Stimulated activated CD8-positive, alpha-beta memory T cell treated with anti-CD3 and anti-CD28 coated beads, Interleukin-4, amount 100 ng/mL, for 1 hour (primary cell): ENCODE measurements around the gene GRIN2C.

Experiments used
- DNase-seq, 2 donors: peaks; one replicate each; pipeline ENCODE4 v3.0.0-alpha.2; 2020; ENCODE audit warnings: low read depth in 2 of 2, low spot score in 1 of 2

GRIN2C gene

GRCh38 chr17:74848656-74849399, 10.9 kb downstream of the GRIN2C start:
- DNase-seq = no peak

GRCh38 chr17:74846621-74847020, 13.1 kb downstream of the GRIN2C start:
- DNase-seq = no peak

- no peak for DNase-seq
Observed at GRCh38 chr17:74843352-74843627, 16.4 kb downstream of the GRIN2C start.

GRCh38 chr17:74842599-74843351, 16.9 kb downstream of the GRIN2C start:
- DNase-seq = no peak

- no peak for DNase-seq
Observed at GRCh38 chr17:74842146-74842598, 17.5 kb downstream of the GRIN2C start.

GRCh38 chr17:74840989-74841666, 18.6 kb downstream of the GRIN2C start:
- DNase-seq = no peak

GRCh38 chr17:74839990-74840852, 19.5 kb downstream of the GRIN2C start:
- no peak for DNase-seq

- no peak for DNase-seq
Observed at GRCh38 chr17:74838274-74838673, 21.4 kb downstream of the GRIN2C start.

- no peak for DNase-seq
Observed at GRCh38 chr17:74836691-74837467, 22.8 kb downstream of the GRIN2C start.

GRCh38 chr17:74836191-74836590, 23.5 kb downstream of the GRIN2C start:
- no peak for DNase-seq

- no peak for DNase-seq
Observed at GRCh38 chr17:74833501-74834377, 25.9 kb downstream of the GRIN2C start.

- DNase-seq = no peak
Observed at GRCh38 chr17:74832421-74832820, 27.3 kb downstream of the GRIN2C start.

GRCh38 chr17:74831444-74832146, 28.1 kb downstream of the GRIN2C start:
- no peak for DNase-seq

- DNase-seq = no peak
Observed at GRCh38 chr17:74830861-74831260, 28.8 kb downstream of the GRIN2C start.

- no peak for DNase-seq
Observed at GRCh38 chr17:74827800-74828199, 31.9 kb downstream of the GRIN2C start.

GRCh38 chr17:74825952-74826719, 33.5 kb downstream of the GRIN2C start:
- no peak for DNase-seq

- no peak for DNase-seq
Observed at GRCh38 chr17:74824961-74825627, 34.6 kb downstream of the GRIN2C start.
